ENCODE measurements around the gene NKX6-2. TPM values are rescaled to one million over a fixed set of nuclear protein-coding genes. Genes with fewer than 3 reads are reported as not detected.

The NKX6-2 gene
- polyA plus RNA-seq, 1 donor from 2014 or later = not detected

- no peaks in the 10 kb centered on the region for H3K9me3 ChIP-seq (ENCODE audit: low read length)
- H3K36me3 ChIP-seq (ENCODE audit: insufficient read depth, low read length) = no peaks in the 10 kb centered on the region
- no peaks in the 10 kb centered on the region for H3F3A ChIP-seq (ENCODE audit: insufficient read depth, low read length, poor library complexity, severe bottlenecking)
- H3K4me2 ChIP-seq (ENCODE audit: low read length) = no peak overlapping the region
- no peaks in the 10 kb centered on the region for H3K27me3 ChIP-seq (ENCODE audit: insufficient read depth, low read depth, low read length)
- no peak overlapping the region for H3K9ac ChIP-seq (ENCODE audit: low read length)
- no peak overlapping the region for H3K4me3 ChIP-seq (ENCODE audit: low read length)
- H2AFZ ChIP-seq (ENCODE audit: low read depth, low read length) = no peak overlapping the region
- H3K9me2 ChIP-seq (ENCODE audit: insufficient read depth, low read length) = no peaks in the 10 kb centered on the region
- H3K79me2 ChIP-seq (replicated peaks; ENCODE audit: insufficient read depth, low read length) = no peaks in the 10 kb centered on the region
- H4K20me1 ChIP-seq (ENCODE audit: insufficient read depth) = no peaks in the 10 kb centered on the region
- no peak overlapping the region for H3K27ac ChIP-seq (ENCODE audit: low read length)
- TF ChIP-seq TAF1 (IDR thresholded peaks at IDR 0.05; ENCODE audit: low read depth) = no peak
- no peak for TF ChIP-seq EZH2 (IDR thresholded peaks at IDR 0.05; ENCODE audit: borderline replicate concordance, insufficient read depth, low read length, poor library complexity, severe bottlenecking)
- TF ChIP-seq RAD21 (conservative IDR thresholded peaks at IDR 0.05) = no peak
- TF ChIP-seq, protein P1, sequence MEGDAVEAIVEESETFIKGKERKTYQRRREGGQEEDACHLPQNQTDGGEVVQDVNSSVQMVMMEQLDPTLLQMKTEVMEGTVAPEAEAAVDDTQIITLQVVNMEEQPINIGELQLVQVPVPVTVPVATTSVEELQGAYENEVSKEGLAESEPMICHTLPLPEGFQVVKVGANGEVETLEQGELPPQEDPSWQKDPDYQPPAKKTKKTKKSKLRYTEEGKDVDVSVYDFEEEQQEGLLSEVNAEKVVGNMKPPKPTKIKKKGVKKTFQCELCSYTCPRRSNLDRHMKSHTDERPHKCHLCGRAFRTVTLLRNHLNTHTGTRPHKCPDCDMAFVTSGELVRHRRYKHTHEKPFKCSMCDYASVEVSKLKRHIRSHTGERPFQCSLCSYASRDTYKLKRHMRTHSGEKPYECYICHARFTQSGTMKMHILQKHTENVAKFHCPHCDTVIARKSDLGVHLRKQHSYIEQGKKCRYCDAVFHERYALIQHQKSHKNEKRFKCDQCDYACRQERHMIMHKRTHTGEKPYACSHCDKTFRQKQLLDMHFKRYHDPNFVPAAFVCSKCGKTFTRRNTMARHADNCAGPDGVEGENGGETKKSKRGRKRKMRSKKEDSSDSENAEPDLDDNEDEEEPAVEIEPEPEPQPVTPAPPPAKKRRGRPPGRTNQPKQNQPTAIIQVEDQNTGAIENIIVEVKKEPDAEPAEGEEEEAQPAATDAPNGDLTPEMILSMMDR (IDR thresholded peaks at IDR 0.05; ENCODE audit: poor library complexity, severe bottlenecking) = no peak
- TF ChIP-seq, protein P2, sequence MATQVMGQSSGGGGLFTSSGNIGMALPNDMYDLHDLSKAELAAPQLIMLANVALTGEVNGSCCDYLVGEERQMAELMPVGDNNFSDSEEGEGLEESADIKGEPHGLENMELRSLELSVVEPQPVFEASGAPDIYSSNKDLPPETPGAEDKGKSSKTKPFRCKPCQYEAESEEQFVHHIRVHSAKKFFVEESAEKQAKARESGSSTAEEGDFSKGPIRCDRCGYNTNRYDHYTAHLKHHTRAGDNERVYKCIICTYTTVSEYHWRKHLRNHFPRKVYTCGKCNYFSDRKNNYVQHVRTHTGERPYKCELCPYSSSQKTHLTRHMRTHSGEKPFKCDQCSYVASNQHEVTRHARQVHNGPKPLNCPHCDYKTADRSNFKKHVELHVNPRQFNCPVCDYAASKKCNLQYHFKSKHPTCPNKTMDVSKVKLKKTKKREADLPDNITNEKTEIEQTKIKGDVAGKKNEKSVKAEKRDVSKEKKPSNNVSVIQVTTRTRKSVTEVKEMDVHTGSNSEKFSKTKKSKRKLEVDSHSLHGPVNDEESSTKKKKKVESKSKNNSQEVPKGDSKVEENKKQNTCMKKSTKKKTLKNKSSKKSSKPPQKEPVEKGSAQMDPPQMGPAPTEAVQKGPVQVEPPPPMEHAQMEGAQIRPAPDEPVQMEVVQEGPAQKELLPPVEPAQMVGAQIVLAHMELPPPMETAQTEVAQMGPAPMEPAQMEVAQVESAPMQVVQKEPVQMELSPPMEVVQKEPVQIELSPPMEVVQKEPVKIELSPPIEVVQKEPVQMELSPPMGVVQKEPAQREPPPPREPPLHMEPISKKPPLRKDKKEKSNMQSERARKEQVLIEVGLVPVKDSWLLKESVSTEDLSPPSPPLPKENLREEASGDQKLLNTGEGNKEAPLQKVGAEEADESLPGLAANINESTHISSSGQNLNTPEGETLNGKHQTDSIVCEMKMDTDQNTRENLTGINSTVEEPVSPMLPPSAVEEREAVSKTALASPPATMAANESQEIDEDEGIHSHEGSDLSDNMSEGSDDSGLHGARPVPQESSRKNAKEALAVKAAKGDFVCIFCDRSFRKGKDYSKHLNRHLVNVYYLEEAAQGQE (IDR thresholded peaks at IDR 0.05; ENCODE audit: borderline replicate concordance) = no peak
- TF ChIP-seq POLR2AphosphoS5 (IDR thresholded peaks at IDR 0.05) = no peak
- TF ChIP-seq MXI1 (conservative IDR thresholded peaks at IDR 0.05; ENCODE audit: poor library complexity, severe bottlenecking) = no peak
- no peak for TF ChIP-seq EP300 (conservative IDR thresholded peaks at IDR 0.05; ENCODE audit: poor library complexity, severe bottlenecking)
- no peak for TF ChIP-seq SMC3 (conservative IDR thresholded peaks at IDR 0.05; ENCODE audit: poor library complexity)
These were observed 10.8 kb downstream of the NKX6-2 start for GRCh38 chr10:132774902-132775863.

DNA sequence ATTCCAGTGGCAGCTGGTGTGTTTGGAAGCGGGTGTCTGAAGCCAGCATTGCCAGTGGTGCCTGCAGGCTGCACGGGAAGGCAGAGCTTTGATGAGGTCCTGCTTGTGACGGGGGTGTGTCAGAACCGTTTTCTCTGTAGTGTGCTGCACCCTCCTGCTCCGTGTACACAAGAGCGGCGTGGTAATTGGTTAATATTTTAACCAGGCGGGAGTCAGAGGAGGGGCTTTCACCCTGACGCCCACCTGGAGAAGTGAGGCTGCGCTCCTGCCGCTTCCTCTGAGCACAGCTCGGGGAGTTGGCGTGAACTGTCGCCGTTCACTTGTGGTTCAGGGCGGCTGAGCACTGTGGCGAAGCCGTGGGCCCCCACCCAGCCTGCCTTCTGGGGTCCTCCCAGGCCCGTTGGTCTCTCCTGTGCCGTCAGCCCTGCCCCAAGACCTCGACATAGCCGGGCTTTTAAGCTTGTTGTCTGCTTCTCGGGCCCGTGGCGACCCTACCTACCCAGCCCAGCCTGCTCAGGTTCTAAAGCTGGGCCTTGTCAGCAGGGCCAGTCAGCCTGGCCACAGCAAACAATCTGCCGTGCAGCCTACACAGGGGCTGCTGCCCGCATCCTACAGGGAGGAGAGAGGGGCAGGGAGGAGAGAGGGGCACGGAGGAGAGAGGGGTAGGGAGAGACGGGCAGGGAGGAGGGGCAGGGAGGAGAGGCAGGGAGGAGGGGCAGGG lies 11.6 kb downstream of the NKX6-2 start:
- no peaks in the 10 kb centered on the region for H3K79me2 ChIP-seq (replicated peaks; ENCODE audit: insufficient read depth, low read length)
- no peak overlapping the region for H3K9ac ChIP-seq (ENCODE audit: low read length)
- no peak overlapping the region for H3K4me2 ChIP-seq (ENCODE audit: low read length)
- H3K27me3 ChIP-seq (ENCODE audit: insufficient read depth, low read depth, low read length) = no peaks in the 10 kb centered on the region
- H3K9me3 ChIP-seq (ENCODE audit: low read length) = no peaks in the 10 kb centered on the region
- no peak overlapping the region for H3K4me3 ChIP-seq (ENCODE audit: low read length)
- H2AFZ ChIP-seq (ENCODE audit: low read depth, low read length) = no peak overlapping the region
- no peaks in the 10 kb centered on the region for H3K9me2 ChIP-seq (ENCODE audit: insufficient read depth, low read length)
- H3K36me3 ChIP-seq (ENCODE audit: insufficient read depth, low read length) = no peaks in the 10 kb centered on the region
- H3F3A ChIP-seq (ENCODE audit: insufficient read depth, low read length, poor library complexity, severe bottlenecking) = no peaks in the 10 kb centered on the region
- H3K27ac ChIP-seq (ENCODE audit: low read length) = no peak overlapping the region
- no peaks in the 10 kb centered on the region for H4K20me1 ChIP-seq (ENCODE audit: insufficient read depth)
- TF ChIP-seq, protein P2 (IDR thresholded peaks at IDR 0.05; ENCODE audit: borderline replicate concordance) = no peak
- TF ChIP-seq TAF1 (IDR thresholded peaks at IDR 0.05; ENCODE audit: low read depth) = no peak
- TF ChIP-seq RAD21 (conservative IDR thresholded peaks at IDR 0.05) = no peak
- no peak for TF ChIP-seq SMC3 (conservative IDR thresholded peaks at IDR 0.05; ENCODE audit: poor library complexity)
- no peak for TF ChIP-seq EP300 (conservative IDR thresholded peaks at IDR 0.05; ENCODE audit: poor library complexity, severe bottlenecking)
- TF ChIP-seq POLR2AphosphoS5 (IDR thresholded peaks at IDR 0.05) = no peak
- TF ChIP-seq MXI1 (conservative IDR thresholded peaks at IDR 0.05; ENCODE audit: poor library complexity, severe bottlenecking) = no peak
- no peak for TF ChIP-seq EZH2 (IDR thresholded peaks at IDR 0.05; ENCODE audit: borderline replicate concordance, insufficient read depth, low read length, poor library complexity, severe bottlenecking)
- TF ChIP-seq, protein P1 (IDR thresholded peaks at IDR 0.05; ENCODE audit: poor library complexity, severe bottlenecking) = no peak
